ENCODE results near the gene MYO1B. TPM values are rescaled to one million over a fixed set of nuclear protein-coding genes. Genes with fewer than 3 reads are reported as not detected.

MYO1B gene
- total RNA-seq, 1 experiment from 2014 or later, result 93.0 TPM

DNA sequence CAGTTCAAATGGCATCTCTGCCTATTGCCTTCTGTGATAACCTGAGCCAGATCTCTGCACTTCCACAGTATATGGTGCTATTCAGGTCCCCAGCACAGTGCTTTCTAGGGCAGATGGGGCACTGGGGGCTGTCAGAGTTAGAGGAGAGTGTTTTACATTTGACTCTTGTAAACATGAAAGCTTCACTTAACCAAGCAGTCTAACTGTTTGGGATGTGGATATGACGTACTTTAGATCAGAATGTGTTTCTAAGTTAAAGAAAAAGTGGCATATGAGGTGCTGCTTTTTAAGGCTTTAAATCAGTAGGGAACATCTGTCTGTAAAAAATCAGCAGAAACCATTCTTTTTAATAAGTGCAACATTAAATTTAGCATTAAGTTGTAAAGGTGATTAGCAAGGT lies 75.7 kb downstream of the MYO1B start:
- H3K27ac ChIP-seq (ENCODE audit: low read length), result no peak overlapping the region
- CTCF ChIA-PET, result no interaction called here
- H3K4me2 ChIP-seq (ENCODE audit: low read length), result no peak overlapping the region
- peaks cover 93% of the 10 kb centered on the region for H3K79me2 ChIP-seq (ENCODE audit: low read length)
- no peaks in the 10 kb centered on the region for H3K27me3 ChIP-seq (ENCODE audit: low read length)
- H3K36me3 ChIP-seq (ENCODE audit: low read depth, low read length), result peaks cover 14% of the 10 kb centered on the region; the same call in 1 of the 2 replicates
- no peak overlapping the region for H3K4me3 ChIP-seq (ENCODE audit: low read length)
- no TSS peak for BruUV-seq (replicated peaks)
- ATAC-seq (no peak), DNase-seq (no peak)
- H3K9ac ChIP-seq (ENCODE audit: low read length), result no peak overlapping the region
- H3K9me2 ChIP-seq (replicated peaks; ENCODE audit: low read length), result no peaks in the 10 kb centered on the region; the same call in 1 of the 2 replicates
- no peak overlapping the region for H2AFZ ChIP-seq (ENCODE audit: low read length)
- no peaks in the 10 kb centered on the region for H3K9me3 ChIP-seq (ENCODE audit: low read length)
- POLR2A ChIA-PET (ENCODE audit: unreplicated experiment), result no interaction called here
- peaks cover 34% of the 10 kb centered on the region for H3K4me1 ChIP-seq (ENCODE audit: insufficient read depth, low read length)
- H3F3A ChIP-seq (ENCODE audit: low read length, unreplicated experiment), result no peaks in the 10 kb centered on the region
- TF ChIP-seq CTCF (conservative IDR thresholded peaks at IDR 0.05; ENCODE audit: low read depth, low read length) (no peak), EZH2phosphoT487 (IDR thresholded peaks at IDR 0.05; ENCODE audit: borderline replicate concordance, low read length) (no peak), EZH2 (IDR thresholded peaks at IDR 0.05; ENCODE audit: low read length, unreplicated experiment) (no peak)
- intact Hi-C loops (cut with micrococcal nuclease), result no loop called here
- H4K20me1 ChIP-seq (ENCODE audit: low read length), result no peaks in the 10 kb centered on the region

GRCh38 chr2:191321861-191322662 lies 76.9 kb downstream of the MYO1B start:
- intact Hi-C loops (cut with micrococcal nuclease), result no loop called here
- Histone ChIP-seq H3K4me1 (ENCODE audit: insufficient read depth, low read length) (peaks cover 34% of the 10 kb centered on the region), H3K4me3 (ENCODE audit: low read length) (no peak overlapping the region), H3K36me3 (ENCODE audit: low read depth, low read length) (peaks cover 14% of the 10 kb centered on the region; the same call in 1 of the 2 replicates), H4K20me1 (ENCODE audit: low read length) (no peaks in the 10 kb centered on the region), H3K27ac (ENCODE audit: low read length) (no peak overlapping the region), H3K79me2 (ENCODE audit: low read length) (peaks cover 81% of the 10 kb centered on the region), H3K9ac (ENCODE audit: low read length) (no peak overlapping the region), H3K9me3 (ENCODE audit: low read length) (no peaks in the 10 kb centered on the region), H3K27me3 (ENCODE audit: low read length) (no peaks in the 10 kb centered on the region), H2AFZ (ENCODE audit: low read length) (no peak overlapping the region), H3K9me2 (replicated peaks; ENCODE audit: low read length) (no peaks in the 10 kb centered on the region; the same call in 1 of the 2 replicates), H3F3A (ENCODE audit: low read length, unreplicated experiment) (no peaks in the 10 kb centered on the region), H3K4me2 (ENCODE audit: low read length) (no peak overlapping the region)
- no TSS peak for BruUV-seq (replicated peaks)
- ATAC-seq (no peak), DNase-seq (peak; percentile 13)
- CTCF ChIA-PET, result no interaction called here
- TF ChIP-seq CTCF (conservative IDR thresholded peaks at IDR 0.05; ENCODE audit: low read depth, low read length) (no peak), EZH2 (IDR thresholded peaks at IDR 0.05; ENCODE audit: low read length, unreplicated experiment) (no peak)
- POLR2A ChIA-PET (ENCODE audit: unreplicated experiment), result no interaction called here

DNA sequence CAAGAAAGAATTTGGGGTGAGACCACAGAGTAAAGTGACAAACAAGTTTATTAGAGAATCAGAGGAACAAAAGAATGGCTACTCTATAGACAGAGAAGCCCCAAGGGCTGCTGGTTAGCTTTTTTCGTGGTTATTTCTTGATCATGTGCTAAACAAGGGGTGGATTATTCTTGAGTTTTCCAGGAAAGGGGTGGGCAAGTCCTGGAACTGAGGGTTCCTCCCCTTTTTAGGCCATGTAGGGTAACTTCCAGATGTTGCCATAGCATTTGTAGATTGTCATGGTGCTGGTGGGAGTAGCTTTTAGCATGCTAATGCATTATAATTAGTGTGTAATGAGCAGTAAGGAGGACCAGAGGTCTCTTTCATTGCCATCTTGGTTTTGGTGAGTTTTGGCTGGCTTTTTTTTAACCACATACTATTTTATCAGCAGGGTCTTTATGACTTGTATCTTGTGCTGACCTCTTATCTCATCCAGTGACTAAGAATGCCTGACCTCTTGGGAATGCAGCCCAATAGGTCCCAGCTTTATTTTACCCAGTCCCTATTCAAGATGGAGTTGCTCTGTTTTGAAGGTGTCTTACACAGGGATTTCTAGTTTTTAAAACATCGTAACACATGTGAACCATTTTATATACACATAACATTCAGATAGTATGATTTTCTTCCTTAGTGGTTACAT lies 77.8 kb downstream of the MYO1B start:
- ATAC-seq, result no peak
- no peak for TF ChIP-seq CTCF (conservative IDR thresholded peaks at IDR 0.05; ENCODE audit: low read depth, low read length)
- no peak for TF ChIP-seq EZH2 (IDR thresholded peaks at IDR 0.05; ENCODE audit: low read length, unreplicated experiment)
- TF ChIP-seq EZH2phosphoT487 (IDR thresholded peaks at IDR 0.05; ENCODE audit: borderline replicate concordance, low read length), result no peak
- no peak overlapping the region for H3K4me2 ChIP-seq (ENCODE audit: low read length)
- no peaks in the 10 kb centered on the region; the same call in 1 of the 2 replicates for H3K9me2 ChIP-seq (replicated peaks; ENCODE audit: low read length)
- H3K4me3 ChIP-seq (ENCODE audit: low read length), result no peak overlapping the region
- H3K36me3 ChIP-seq (ENCODE audit: low read depth, low read length), result peaks cover 20% of the 10 kb centered on the region
- H3K4me1 ChIP-seq (ENCODE audit: insufficient read depth, low read length), result peaks cover 30% of the 10 kb centered on the region
- POLR2A ChIA-PET (ENCODE audit: unreplicated experiment), result no interaction called here
- H3K27ac ChIP-seq (ENCODE audit: low read length), result no peak overlapping the region
- H3K9me3 ChIP-seq (ENCODE audit: low read length), result no peaks in the 10 kb centered on the region
- no TSS peak for BruUV-seq (replicated peaks)
- no peak overlapping the region for H2AFZ ChIP-seq (ENCODE audit: low read length)
- H3K9ac ChIP-seq (ENCODE audit: low read length), result no peak overlapping the region
- no peaks in the 10 kb centered on the region for H3K27me3 ChIP-seq (ENCODE audit: low read length)
- CTCF ChIA-PET, result no interaction called here
- H3K79me2 ChIP-seq (ENCODE audit: low read length), result peaks cover 81% of the 10 kb centered on the region
- no peaks in the 10 kb centered on the region for H4K20me1 ChIP-seq (ENCODE audit: low read length)
- intact Hi-C loops (cut with micrococcal nuclease), result no loop called here
- H3F3A ChIP-seq (ENCODE audit: low read length, unreplicated experiment), result no peaks in the 10 kb centered on the region
- DNase-seq, result no peak

Measured in PC-3 (cell line).